GM18861 (cell line): Measurements from ENCODE around the gene SMAD3.

Source experiments
- ATAC-seq: cut with Tn5 transposase; IDR thresholded peaks from one replicate; pipeline ENCODE4 v1.9.1; 2021; ENCODE audit not compliant: unreplicated experiment

The SMAD3 gene

DNA sequence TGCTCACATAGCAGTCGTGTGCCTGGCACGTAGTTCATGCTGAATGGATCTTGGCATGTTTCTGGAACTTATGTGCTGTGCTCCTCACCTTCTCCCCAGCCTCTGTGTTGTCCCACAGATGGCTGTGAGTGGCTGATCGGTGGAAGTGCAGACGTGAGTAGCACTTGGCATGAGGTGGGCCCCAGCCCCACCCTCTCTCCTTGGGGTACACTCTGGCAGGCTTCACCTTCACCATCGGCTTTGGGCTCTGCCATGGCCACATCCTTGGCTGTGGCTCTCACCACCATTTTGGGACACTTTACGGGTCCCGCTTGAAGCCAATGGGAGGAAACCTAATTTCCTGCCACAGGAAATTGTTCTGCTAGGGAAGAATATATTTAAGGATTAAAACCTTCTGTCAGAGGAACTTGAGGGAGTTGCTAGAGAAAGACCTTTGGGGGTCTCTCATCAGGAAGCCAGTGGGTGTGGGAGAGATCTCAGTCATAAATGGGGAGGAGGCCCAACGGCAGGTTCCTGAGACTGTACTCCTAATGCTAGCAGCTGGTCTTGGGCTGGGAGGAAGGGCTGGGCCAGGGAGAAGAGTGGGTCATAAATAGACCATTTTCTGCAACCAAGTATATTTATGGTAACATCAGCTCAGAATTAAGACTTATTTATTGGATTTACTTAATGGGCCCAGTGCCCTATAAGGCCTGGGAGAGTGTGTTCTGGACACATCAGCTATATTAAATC is 92.3 kb downstream of the SMAD3 start:
- ATAC-seq: no peak

DNA sequence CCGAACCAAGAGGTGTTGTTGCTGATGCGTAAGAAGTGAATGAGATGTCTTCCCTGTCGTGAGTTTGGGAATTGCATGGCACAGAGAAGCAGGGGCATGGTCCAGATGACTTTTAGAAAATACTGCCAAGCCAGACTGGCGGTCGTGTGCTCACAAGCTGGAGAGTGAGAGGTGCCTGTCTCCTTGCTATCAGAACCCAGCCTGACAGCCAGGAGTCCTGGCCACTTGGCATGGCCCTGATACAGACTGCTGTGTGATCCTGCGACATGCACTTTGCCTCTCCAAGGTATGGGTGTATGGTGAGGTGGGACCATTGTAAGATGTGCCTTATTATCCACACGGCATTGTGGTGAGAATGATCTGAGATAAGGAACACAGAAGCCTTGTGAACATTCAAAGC is 93.0 kb downstream of the SMAD3 start:
- no peak for ATAC-seq

DNA sequence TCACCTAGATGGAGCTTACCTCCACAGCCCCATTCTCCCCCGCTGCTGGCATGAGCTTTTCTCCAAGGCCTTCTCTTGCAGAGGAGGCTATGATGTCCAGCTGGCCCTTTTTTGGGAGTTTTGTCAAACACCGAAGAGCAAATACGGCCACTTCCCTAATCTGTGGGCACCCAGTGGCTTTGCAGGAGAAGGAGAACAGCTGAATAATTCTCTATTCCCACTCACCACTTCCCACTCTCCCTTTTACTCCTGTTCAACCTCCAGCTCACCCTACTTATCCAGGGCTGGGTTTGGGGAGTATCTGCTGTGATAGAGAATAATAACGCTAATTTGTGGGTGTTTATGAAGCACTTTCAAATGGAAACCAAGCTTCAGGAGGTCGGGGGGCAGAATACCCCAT is 96.0 kb downstream of the SMAD3 start:
- ATAC-seq: no peak

DNA sequence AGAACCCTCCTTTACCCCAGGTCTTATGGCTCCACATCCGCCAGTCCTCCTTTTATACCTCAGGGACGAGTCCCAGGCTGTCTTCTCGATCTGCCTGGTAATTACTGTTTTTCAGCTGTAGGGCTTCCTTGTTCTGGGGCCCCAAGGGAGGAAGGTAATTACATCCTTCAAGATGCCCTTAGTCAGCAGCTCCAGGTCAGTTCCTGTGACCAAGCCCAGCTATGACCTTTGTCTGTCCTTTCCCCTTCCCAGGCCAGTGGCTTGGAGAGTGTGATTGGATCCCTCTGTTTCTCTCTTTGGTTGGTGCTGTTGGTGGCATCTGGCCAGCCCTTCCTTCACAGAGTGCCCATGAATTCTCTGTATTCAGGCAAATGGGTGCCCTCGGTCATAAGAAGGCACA is 96.5 kb downstream of the SMAD3 start:
- ATAC-seq: no peak

DNA sequence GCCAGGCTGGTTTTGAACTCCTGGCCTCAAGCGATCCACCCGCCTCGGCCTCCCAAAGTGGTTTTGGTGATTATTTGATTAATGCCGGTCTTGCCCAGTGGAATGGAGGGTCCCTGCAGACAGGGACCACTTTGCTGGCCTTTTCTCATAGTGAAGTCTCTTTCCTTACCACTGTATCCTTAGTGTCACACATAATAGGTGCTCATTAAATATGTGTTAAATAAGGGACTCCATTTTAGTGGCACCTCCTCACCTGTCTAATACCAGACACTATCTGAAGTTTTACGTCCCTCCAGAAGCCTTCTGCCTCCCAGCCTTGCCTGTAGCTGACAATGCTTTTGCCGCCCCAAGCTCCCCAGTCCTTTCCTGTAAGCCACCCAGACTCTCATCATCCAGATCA is 97.8 kb downstream of the SMAD3 start:
- ATAC-seq: no peak

DNA sequence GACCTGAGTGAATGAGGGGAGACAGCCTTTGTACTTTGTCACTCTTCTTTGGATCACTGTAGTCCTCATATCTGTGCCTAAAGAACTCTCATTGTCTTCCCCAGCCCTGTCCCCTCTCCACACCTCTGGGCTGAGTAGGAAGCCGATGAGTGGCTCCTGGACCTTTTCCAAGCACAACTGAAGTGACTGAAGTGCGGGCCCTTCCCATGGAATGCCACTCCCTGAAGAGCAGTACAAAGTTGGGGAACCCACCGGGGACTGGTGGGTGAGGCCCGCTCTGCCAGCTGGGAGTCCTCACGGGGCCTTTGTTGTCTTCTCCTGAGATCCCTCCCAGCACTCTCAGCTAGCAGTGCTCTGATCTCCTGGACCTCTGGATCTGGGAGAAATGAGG is 99.0 kb downstream of the SMAD3 start:
- ATAC-seq: no peak

DNA sequence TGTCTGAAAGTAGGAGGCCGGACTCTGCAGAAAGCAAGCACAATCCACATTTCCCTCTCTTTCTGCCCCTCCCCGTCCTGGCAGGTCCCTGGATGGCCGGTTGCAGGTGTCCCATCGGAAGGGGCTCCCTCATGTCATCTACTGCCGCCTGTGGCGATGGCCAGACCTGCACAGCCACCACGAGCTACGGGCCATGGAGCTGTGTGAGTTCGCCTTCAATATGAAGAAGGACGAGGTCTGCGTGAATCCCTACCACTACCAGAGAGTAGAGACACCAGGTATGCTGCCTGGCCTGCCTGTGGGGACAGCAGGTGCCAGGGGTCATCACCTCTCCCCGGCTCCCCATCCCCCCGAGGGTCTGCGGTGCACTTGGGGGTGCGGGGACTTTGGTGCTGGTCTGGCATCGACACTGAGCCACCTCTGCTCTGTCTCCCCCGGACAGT is 99.4 kb downstream of the SMAD3 start:
- no peak for ATAC-seq

DNA sequence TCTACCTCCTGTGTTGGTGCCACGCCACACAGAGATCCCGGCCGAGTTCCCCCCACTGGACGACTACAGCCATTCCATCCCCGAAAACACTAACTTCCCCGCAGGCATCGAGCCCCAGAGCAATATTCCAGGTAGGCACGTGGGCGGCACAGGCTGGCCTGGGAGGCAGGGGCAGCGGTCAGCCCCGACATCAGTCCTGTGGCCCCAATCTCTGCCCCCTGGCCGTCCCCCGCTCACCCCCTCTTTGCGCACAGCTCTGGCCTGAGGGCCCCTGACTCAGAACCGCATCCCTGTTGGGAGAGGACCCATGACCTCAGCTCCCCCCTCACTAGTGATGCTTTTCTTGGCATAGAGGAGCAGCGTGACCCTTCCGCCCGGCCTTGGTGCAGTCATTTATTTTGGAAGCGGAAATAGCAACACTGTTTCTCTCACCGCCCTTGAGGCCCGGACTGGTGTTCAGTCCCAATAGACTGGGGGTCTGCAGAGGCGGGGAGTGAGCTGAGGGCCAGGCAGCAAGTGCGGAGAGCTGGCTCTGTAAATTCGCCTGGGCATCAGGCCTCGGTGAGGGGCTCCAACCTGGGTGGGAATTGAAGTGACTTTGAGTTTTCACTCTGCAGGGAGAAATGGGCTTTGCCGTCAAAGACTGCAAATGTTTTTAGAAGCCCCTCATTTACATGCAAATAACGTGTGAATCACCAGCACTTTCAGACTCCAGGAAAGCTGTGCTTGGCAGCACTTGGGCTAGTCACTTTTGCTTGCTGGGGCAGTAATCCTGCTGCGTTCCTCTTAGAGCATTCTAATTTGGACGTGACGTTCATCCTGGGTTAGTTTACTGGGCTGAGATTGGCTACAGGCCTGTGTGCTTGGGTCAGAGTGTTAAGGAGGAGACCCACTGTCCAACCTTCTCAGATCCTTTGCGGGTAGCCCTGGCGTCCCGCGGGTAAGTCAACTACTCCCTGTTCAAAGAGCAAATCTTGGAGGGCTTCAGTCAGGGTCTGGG is 100.2 kb downstream of the SMAD3 start:
- no peak for ATAC-seq

DNA sequence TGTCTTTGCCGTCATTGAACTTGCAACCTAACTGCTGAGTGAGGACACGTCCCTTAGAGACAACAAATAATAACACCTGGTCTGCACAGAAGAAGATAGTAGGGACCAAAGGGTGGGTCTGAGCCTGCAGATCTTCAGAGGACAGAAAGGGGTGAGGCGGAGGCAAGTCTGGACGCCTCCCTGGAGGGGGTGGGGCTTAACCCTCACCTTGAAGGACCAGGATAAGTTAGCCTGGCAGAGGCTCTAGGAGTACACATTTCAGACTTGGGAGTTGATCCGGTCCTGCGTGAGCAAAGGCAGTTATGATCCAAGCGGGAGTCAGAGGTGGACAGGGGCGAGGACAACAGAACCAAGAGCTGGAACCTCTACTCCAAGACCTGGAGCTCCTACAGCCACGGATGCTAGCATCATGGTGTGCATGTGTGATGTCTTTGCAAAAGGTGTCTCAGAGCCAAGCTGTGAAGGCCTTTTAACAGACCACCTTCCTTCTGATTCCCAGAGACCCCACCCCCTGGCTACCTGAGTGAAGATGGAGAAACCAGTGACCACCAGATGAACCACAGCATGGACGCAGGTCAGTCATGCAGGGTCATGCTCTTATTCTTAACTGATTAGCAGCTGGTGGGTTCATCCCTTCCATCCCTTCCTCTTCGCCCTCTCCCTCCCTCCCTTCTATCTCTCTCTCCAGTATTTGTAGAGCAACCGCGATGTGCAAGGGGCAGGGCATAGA is 101.0 kb downstream of the SMAD3 start:
- no peak for ATAC-seq

DNA sequence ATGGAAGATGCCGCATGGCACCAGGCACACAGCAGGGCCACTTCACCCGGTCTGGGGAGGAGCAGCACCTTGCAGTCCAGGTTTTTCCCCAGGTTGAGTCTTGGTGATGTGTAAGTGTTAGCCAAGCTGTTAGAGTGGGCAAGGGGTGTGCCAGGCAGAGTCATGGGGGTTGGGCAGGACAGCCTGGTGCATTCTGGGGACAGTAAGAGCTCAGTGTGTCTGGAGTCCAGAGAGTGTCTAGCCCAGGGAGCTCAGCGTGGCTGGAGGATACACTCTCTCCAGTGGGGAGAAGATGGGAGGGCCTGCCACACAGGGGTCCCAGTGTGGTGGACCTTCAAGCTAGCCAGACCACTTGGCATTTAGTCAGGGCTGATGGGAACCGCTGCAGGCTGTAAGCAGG is 101.7 kb downstream of the SMAD3 start:
- ATAC-seq: no peak

DNA sequence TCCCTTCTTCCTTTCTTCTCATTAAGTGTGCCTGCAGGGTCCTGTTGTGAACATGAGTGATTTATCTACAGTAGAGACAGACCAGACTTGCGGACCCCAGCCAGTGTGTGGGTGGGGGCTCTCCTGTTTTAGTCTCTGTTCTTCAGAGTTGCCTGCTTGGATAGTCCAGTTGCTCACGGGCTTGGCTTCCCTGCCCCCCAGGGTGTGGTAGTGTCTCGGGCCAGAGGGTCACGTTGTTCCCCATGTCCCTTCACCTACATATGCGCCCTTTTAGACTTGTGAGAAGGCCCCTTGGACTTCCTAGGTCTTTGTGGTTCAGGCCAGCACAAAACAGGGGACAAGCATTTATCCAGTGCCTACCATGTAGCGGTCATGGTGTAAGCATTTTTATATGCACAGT is 103.3 kb downstream of the SMAD3 start:
- no peak for ATAC-seq

DNA sequence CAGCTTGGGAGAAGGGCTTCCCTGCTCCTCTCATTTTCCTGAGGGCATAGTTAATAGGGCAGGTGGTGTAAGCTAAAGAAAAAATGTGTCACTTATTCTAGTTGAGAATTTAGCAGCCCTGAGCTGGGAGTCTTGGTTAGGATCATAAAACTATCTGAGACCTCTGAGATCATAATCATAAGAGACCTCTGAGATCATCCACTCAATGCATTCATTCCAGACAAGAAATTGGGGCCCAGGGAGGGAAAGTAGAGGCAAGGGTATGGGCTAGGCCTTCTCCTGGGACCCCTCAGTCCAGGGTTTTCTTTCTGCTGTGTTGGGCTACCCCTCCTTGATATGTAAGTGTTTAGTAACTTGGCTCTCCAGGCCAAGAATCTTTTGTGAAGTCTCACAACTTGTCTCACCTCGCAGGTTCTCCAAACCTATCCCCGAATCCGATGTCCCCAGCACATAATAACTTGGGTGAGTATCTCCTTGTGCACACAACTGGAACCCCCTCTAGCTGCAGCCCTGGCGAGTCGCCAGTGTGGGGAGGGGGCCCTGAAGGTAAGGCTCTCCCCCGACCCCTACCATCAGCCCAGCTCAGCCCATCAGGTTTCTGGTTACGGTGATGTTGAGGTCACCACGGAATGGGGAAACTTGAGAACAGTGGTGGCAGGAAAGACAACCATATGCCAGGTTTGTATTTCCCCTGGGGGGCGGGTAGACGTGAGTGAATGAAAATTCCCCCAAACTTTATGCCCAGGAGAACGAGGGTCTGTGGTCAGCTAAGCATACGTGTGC is 104.9 kb downstream of the SMAD3 start:
- ATAC-seq: no peak

DNA sequence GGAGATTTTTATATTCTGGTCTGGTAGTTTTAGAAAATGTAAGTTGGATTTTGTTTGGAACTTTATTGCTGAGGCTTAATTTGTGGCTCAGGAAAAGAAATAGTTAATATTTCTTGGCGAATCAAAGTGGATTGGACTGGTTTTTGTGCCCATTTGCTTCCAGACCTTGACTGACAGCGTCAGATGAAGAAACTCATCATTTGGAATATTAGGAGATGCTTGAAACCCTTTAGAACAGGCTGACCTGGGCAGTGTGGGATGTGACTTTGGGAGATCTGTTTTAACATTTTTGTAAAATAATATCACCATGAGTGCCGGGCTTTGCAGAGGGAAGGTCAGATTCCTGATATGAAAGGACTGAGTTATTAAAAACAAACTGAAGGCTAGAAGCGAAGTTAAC is 106.1 kb downstream of the SMAD3 start:
- no peak for ATAC-seq

DNA sequence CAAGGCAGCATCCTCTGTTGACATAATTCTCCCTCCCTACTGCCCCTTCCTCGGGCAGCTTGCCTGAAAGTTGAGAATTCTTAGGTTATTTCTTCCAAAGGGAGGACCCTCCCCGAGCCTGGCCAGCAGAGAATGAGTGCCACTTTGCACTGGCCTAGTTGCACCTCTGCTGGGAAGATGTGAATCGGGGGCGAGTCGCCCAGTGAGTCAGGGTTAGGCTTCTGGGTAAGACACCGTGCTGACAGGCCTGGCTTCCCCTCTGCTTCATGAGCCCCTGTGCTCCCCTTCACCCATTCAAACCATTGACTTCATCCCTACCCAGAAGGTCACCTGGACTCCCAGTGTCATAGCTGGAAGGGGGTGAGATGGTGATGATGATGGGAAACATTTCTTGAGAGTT is 106.8 kb downstream of the SMAD3 start:
- ATAC-seq: no peak

DNA sequence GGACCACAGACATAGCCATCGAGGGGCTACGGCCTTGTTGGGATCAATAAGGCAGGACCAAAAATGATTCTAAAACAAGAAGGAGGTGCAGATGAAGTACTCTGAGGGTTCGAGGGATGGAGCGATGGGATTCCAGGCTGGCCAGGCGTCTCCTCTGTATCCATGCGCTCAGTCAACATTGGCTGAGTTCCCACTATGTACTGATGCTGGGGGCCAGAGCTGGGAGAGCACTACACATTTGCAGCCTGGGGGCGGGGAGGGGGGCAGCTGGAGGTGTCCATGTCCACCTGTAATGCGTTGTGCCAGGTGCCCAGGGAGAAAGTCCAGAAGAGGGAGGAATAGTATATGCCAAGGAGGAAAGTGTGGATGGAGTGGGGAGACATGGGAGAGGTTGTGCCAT is 107.6 kb downstream of the SMAD3 start:
- no peak for ATAC-seq

DNA sequence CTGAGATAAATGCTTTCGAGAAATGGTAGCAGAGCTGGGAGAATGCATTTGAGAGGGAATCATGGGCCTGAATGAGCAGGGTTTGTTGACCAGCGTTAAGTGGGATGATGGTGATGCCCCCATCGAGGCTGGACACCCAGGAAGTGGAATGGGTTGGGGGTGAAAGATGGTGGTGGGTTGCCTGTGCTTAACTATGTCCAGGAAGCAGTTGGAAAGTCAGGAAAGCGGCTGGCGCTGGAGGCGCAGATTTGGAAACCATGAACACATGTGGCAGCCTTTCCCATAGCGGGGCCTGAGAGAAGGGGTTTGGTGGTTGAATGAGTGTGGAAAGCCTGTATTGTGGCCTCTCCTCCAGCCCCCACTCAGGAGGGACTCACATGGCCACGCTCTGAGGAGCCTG is 108.4 kb downstream of the SMAD3 start:
- no peak for ATAC-seq

DNA sequence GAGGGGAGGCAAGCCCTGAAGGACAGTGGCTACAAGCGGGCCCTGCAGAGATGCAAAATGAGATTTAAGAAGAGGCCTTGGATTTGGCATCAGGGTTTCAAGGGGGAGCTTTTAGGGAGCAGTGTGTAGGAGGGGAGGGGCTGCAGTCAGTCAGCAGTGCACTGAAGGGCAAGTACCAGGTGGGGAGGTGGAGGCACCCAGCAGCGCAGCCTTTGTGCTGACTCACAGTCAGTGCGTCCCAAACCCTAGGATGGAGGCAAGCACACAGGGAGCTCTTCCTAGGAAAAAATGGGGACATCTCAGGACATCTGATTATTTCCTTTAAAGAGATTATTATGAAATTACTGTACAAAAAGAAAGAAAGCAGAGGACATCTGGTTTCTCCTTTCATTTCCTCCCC is 109.0 kb downstream of the SMAD3 start:
- no peak for ATAC-seq

DNA sequence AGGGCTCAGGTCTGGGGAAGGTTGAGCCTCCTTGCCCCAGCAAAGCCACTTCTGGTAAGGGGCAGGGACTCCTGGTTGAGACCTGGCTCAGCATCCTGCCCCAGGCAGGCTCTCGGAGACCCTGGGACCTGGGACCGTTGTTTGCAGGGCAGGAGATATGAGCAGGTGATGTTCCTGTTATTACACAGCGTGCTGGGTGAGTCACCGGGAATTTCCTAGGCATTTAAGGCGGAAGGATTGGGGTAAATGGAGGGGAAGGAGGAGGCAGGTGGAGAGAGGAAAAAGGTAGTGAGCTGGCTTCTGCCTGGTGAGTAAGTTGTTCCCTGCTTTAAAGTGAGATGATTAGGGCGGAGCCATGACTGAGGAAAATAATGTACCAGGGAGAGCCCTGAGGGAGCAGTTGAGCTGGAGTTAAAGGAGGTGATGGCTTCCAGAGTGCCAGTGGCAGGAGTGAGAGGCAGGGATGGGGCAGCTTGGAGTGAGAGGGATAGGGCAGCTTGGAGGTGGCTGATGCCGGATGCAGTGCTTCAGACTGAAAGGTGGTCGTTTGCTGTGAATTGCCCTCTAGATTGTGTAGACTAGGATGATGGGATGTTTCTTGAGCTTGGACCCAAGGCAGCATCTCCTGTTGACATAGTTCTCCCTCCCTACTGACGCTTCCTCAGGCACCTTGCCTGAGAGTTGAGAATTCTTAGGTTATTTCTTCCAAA is 109.6 kb downstream of the SMAD3 start:
- ATAC-seq: no peak

DNA sequence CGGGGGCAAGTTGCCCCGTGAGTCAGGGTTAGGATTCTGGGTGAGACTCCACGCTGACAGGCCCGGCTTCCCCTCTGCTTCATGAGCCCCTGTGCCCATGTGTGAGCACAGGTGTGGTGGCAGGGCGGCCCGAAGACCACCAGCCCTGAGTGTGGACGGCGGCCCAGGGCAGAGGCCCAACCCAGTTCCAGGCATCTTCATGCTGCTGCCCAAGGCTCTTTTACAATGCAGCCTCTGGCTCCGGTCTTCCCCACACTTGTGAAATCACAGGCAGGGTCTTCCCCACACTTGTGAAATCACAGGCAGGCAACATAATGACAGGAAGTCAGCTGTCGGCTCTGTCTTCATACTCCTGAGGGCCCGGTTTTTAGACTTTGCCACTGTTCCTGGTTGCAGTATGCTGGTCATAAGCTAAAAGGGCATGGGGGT is 110.3 kb downstream of the SMAD3 start:
- ATAC-seq: no peak
